ENCODE measurements around the gene ISCU.
"Not testable (repeated sequence)": the region's sequence is repeated elsewhere in the genome, so short reads cannot be mapped to it uniquely, and the experiment has no call there.

The ISCU gene

GRCh38 chr12:108618079-108618952 lies 55.9 kb downstream of the ISCU start:
- peak; percentile 59 for DNase-seq (ENCODE audit: low read depth)

- not testable (repeated sequence) for DNase-seq (ENCODE audit: low read depth)
Measured at GRCh38 chr12:108618953-108619274, 56.5 kb downstream of the ISCU start.
